ENCODE measurements around the gene ECHDC3. TPM values are rescaled to one million over a fixed set of nuclear protein-coding genes. Genes with fewer than 3 reads are reported as not detected.

ECHDC3 gene
- total and polyA plus RNA-seq, 2 of the 13 experiments (the other 11 are each of a cell fraction or from before 2014, with no cell fraction given): not detected

DNA sequence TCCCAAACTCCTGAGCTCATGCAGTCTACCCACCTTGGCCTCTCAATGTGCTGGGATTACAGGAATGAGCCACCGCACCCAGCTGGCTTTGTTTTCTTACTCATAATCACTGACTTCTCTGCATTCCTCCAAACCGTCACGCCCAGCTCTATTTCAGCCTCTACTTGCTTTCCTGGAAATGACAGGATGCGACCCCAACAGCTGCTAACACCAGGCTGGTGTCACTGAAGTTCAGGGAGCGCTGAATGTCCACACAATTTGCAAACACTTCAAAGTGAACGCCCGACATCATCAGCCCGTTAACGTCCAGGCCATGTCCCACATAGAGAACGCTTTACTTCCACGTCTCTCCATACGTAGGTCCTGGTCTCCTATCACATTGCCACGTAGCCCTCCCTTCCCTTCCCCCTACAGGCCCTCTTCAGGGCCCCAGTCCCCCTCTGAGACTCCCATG is 68.2 kb downstream of the ECHDC3 start (continued):
- TF ChIP-seq, protein P1, sequence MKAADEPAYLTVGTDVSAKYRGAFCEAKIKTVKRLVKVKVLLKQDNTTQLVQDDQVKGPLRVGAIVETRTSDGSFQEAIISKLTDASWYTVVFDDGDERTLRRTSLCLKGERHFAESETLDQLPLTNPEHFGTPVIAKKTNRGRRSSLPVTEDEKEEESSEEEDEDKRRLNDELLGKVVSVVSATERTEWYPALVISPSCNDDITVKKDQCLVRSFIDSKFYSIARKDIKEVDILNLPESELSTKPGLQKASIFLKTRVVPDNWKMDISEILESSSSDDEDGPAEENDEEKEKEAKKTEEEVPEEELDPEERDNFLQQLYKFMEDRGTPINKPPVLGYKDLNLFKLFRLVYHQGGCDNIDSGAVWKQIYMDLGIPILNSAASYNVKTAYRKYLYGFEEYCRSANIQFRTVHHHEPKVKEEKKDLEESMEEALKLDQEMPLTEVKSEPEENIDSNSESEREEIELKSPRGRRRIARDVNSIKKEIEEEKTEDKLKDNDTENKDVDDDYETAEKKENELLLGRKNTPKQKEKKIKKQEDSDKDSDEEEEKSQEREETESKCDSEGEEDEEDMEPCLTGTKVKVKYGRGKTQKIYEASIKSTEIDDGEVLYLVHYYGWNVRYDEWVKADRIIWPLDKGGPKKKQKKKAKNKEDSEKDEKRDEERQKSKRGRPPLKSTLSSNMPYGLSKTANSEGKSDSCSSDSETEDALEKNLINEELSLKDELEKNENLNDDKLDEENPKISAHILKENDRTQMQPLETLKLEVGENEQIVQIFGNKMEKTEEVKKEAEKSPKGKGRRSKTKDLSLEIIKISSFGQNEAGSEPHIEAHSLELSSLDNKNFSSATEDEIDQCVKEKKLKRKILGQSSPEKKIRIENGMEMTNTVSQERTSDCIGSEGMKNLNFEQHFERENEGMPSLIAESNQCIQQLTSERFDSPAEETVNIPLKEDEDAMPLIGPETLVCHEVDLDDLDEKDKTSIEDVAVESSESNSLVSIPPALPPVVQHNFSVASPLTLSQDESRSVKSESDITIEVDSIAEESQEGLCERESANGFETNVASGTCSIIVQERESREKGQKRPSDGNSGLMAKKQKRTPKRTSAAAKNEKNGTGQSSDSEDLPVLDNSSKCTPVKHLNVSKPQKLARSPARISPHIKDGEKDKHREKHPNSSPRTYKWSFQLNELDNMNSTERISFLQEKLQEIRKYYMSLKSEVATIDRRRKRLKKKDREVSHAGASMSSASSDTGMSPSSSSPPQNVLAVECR (CRISPR knock-in tag; IDR thresholded peaks at IDR 0.05; ENCODE audit: borderline replicate concordance): peak; percentile 27; the same call in 1 of the 2 replicates
- peak; percentile 53; the same call in 1 of the 2 replicates for TF ChIP-seq TBX2 (CRISPR knock-in tag; IDR thresholded peaks at IDR 0.05; ENCODE audit: borderline replicate concordance)

DNA sequence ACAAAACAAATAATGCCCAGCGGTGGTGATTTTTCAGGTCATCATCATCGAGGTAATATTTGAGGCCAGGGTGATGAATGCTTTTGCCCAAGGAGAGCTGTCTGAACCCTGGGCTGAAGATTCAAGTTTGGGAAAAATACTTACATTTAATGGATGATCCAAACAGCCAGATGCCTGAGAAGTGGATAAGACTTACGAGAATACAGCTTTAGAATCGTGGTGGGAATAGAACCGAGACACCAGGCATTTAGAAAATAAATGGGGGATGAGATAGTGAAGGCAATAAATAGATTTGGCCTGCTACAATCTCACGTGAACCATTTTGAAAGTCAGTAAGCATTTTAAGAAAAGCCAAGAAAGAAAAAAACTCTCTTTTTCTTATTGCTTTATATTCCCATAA is 68.8 kb downstream of the ECHDC3 start:
- H3K4me3 ChIP-seq (replicated peaks in 1 of 3; ENCODE audit: insufficient read depth in 1 of 3, low read depth in 2 of 3, low read length in 3 of 3): no peak overlapping the region
- ATAC-seq: no peak
- BruUV-seq (replicated peaks): no TSS peak

More for the DNA sequence above, 68.8 kb downstream of the ECHDC3 start:
- H3K9ac ChIP-seq (ENCODE audit: insufficient read depth, low read depth, low read length): no peak overlapping the region
- FAIRE-seq: no peak
- no peaks in the 10 kb centered on the region for H4K20me1 ChIP-seq (ENCODE audit: insufficient read depth, low read length)
- no peaks in the 10 kb centered on the region for H3K9me3 ChIP-seq (ENCODE audit: low read length)
- no peak for DNase-seq (ENCODE audit: low spot score)
- 36% methylated on average over 6 of the region's 6 CpGs for WGBS (ENCODE audit: low lambda C conversion rate)
- H3K79me2 ChIP-seq (ENCODE audit: insufficient read depth, low read length): no peaks in the 10 kb centered on the region
- H2AFZ ChIP-seq (ENCODE audit: low read length): no peak overlapping the region
- intact Hi-C loops (cut with micrococcal nuclease; ENCODE audit: unreplicated experiment) (no loop called here), in situ Hi-C loops (cut with HindIII; ENCODE audit: extremely low pct_ligation_motif_present, low pct_unique_long_range_greater_than_20kb) (no loop called here)
- H3K36me3 ChIP-seq (replicated peaks in 1 of 2; ENCODE audit: control insufficient read depth in 1 of 2, insufficient read depth in 2 of 2, low read length in 2 of 2): no peaks in the 10 kb centered on the region
- ChIA-PET POLR2A (interaction anchor here (2.3 kb wide), 1 partner anchor 17 kb away, joined by 10 read pairs; no protein-coding TSS in a partner anchor), CTCF (ENCODE audit: low intra/inter-chr PET ratio, low total read pairs) (no interaction called here)
- peaks cover 0 to 29% of the 10 kb centered on the region in 2 experiments; a peak in 3 of 5 replicates for H3K27me3 ChIP-seq (ENCODE audit: control insufficient read depth in 1 of 2, insufficient read depth in 2 of 2, low read length in 2 of 2)
- H3K4me2 ChIP-seq (ENCODE audit: low read depth, low read length): peak overlapping the region; percentile 79; the same call in 1 of the 2 replicates
- H3K4me1 ChIP-seq (ENCODE audit: insufficient read depth, low read length): peaks cover 57% of the 10 kb centered on the region
- no peak overlapping the region for H3K27ac ChIP-seq (ENCODE audit: extremely low read length, insufficient read depth, low read length)
- TF ChIP-seq, protein P2, sequence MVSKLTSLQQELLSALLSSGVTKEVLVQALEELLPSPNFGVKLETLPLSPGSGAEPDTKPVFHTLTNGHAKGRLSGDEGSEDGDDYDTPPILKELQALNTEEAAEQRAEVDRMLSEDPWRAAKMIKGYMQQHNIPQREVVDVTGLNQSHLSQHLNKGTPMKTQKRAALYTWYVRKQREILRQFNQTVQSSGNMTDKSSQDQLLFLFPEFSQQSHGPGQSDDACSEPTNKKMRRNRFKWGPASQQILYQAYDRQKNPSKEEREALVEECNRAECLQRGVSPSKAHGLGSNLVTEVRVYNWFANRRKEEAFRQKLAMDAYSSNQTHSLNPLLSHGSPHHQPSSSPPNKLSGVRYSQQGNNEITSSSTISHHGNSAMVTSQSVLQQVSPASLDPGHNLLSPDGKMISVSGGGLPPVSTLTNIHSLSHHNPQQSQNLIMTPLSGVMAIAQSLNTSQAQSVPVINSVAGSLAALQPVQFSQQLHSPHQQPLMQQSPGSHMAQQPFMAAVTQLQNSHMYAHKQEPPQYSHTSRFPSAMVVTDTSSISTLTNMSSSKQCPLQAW (CRISPR knock-in tag; IDR thresholded peaks at IDR 0.05): no peak
- TF ChIP-seq JARID2 (CRISPR knock-in tag; IDR thresholded peaks at IDR 0.05; ENCODE audit: insufficient replicate concordance) (no peak), ZNF530 (CRISPR knock-in tag; IDR thresholded peaks at IDR 0.05; ENCODE audit: low read depth) (no peak), RFXAP (CRISPR knock-in tag; IDR thresholded peaks at IDR 0.05; ENCODE audit: borderline replicate concordance) (no peak), HNRNPH1 (optimal IDR thresholded peaks at IDR 0.05; ENCODE audit: low read depth, low read length) (no peak), MAFF (IDR thresholded peaks at IDR 0.05; ENCODE audit: low read depth, low read length) (no peak), ZNF598 (CRISPR knock-in tag; IDR thresholded peaks at IDR 0.05; ENCODE audit: borderline replicate concordance) (no peak), MATR3 (CRISPR knock-in tag; IDR thresholded peaks at IDR 0.05) (no peak)
- TF ChIP-seq, protein P3, sequence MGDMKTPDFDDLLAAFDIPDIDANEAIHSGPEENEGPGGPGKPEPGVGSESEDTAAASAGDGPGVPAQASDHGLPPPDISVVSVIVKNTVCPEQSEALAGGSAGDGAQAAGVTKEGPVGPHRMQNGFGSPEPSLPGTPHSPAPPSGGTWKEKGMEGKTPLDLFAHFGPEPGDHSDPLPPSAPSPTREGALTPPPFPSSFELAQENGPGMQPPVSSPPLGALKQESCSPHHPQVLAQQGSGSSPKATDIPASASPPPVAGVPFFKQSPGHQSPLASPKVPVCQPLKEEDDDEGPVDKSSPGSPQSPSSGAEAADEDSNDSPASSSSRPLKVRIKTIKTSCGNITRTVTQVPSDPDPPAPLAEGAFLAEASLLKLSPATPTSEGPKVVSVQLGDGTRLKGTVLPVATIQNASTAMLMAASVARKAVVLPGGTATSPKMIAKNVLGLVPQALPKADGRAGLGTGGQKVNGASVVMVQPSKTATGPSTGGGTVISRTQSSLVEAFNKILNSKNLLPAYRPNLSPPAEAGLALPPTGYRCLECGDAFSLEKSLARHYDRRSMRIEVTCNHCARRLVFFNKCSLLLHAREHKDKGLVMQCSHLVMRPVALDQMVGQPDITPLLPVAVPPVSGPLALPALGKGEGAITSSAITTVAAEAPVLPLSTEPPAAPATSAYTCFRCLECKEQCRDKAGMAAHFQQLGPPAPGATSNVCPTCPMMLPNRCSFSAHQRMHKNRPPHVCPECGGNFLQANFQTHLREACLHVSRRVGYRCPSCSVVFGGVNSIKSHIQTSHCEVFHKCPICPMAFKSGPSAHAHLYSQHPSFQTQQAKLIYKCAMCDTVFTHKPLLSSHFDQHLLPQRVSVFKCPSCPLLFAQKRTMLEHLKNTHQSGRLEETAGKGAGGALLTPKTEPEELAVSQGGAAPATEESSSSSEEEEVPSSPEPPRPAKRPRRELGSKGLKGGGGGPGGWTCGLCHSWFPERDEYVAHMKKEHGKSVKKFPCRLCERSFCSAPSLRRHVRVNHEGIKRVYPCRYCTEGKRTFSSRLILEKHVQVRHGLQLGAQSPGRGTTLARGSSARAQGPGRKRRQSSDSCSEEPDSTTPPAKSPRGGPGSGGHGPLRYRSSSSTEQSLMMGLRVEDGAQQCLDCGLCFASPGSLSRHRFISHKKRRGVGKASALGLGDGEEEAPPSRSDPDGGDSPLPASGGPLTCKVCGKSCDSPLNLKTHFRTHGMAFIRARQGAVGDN (CRISPR knock-in tag; IDR thresholded peaks at IDR 0.05): no peak

All from HepG2 (cell line).